IPS DF 6.9 (cell line): ENCODE measurements around the gene UBAP1L.
A peak's percentile ranks its signal among the peaks of the same experiment; 100 is the strongest.

Source experiments
- DNase-seq: peaks from one replicate; pipeline ENCODE4 v3.0.0-alpha.2; 2013; ENCODE audit warnings: low read depth, low spot score
- H3K27ac ChIP-seq: one replicate; pipeline ENCODE4 v1.5.1; 2013; ENCODE audit warnings: low read length, control low read depth
- H3K27me3 ChIP-seq: 2 replicates; pipeline ENCODE4 v1.6.1; 2013; ENCODE audit warnings: mild to moderate bottlenecking, low read length; ENCODE audit not compliant: control insufficient read depth, insufficient read depth
- H3K36me3 ChIP-seq: 2 replicates; pipeline ENCODE4 v1.6.1; 2013; ENCODE audit warnings: low read length; ENCODE audit not compliant: control insufficient read depth, insufficient read depth
- H3K4me1 ChIP-seq: 2 replicates; pipeline ENCODE4 v1.6.1; 2013; ENCODE audit warnings: low read length; ENCODE audit not compliant: control insufficient read depth, insufficient read depth
- H3K4me3 ChIP-seq: 2 replicates; pipeline ENCODE4 v1.5.1; 2013; ENCODE audit warnings: mild to moderate bottlenecking, low read length
- H3K9me3 ChIP-seq: 2 replicates; pipeline ENCODE4 v1.6.1; 2013; ENCODE audit warnings: low read length, inconsistent platforms; ENCODE audit not compliant: control insufficient read depth, insufficient read depth
- WGBS: extraction: QIAGEN DNeasy Blood & Tissue Kit; methylation state at CpG from one replicate; pipeline ENCODE4 v1.1.7; 2013; ENCODE audit warnings: mixed read lengths, missing lambda C conversion rate; ENCODE audit not compliant: insufficient read length, insufficient coverage; 5-methylcytosine and 5-hydroxymethylcytosine counted together

The UBAP1L gene

DNA sequence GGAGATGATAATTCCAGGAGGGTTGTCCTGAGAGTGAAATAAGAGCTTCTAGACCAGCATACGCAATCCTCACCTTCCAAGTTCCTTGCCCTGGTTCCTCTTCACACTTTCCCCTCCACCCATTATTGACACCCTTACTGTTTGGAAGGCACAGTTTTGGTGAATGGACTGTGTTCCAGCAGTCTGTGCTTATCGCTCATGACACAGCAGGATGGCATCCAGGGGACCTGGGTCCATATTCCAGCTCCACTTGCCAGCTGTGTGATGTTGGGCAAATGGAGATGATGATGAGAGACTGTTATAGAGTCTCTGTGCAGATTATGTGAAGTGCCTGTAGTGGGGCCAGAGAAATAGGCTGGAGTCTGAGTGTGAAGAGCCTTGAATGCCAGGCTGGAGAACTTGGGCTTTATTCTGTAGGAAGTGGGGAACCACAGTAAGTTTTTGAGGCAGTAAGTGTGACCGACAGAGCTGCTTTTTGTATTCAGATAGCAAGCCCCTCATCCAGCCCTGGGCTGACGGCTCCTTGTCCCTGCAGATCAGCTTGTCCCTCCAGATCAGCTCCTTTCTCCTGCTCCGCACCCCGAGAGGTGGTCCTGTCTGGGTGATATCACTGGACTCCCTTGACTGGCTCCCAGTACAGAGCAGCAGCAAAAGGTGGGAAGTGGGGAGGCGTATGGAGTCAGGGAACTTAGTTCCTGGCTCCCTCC lies 30.3 kb downstream of the UBAP1L start:
- DNase-seq: no peak
- peaks cover 11% of the 10 kb centered on the region for H3K4me1 ChIP-seq
- H3K27me3 ChIP-seq: no peaks in the 10 kb centered on the region
- no peak overlapping the region for H3K27ac ChIP-seq
- no peaks in the 10 kb centered on the region for H3K36me3 ChIP-seq
- no peak overlapping the region for H3K4me3 ChIP-seq
- H3K9me3 ChIP-seq: no peaks in the 10 kb centered on the region
- WGBS: no CpG with 5 or more reads among the region's 7 CpGs

GRCh38 chr15:65083262-65083701 lies 31.7 kb downstream of the UBAP1L start:
- Histone ChIP-seq H3K36me3 (no peaks in the 10 kb centered on the region), H3K27ac (no peak overlapping the region), H3K9me3 (no peaks in the 10 kb centered on the region), H3K4me3 (no peak overlapping the region), H3K4me1 (peaks cover 11% of the 10 kb centered on the region), H3K27me3 (no peaks in the 10 kb centered on the region)
- no CpG with 5 or more reads among the region's 7 CpGs for WGBS
- no peak for DNase-seq

- Histone ChIP-seq H3K27ac (no peak overlapping the region), H3K9me3 (no peaks in the 10 kb centered on the region), H3K4me3 (no peak overlapping the region), H3K4me1 (peaks cover 14% of the 10 kb centered on the region), H3K27me3 (no peaks in the 10 kb centered on the region), H3K36me3 (no peaks in the 10 kb centered on the region; the same call in 1 of the 2 replicates)
- no peak for DNase-seq
- no CpG with 5 or more reads among the region's 7 CpGs for WGBS
Measured at GRCh38 chr15:65082303-65082953, 32.6 kb downstream of the UBAP1L start.

GRCh38 chr15:65081758-65082157 lies 33.2 kb downstream of the UBAP1L start:
- no peaks in the 10 kb centered on the region for H3K9me3 ChIP-seq
- no CpG with 5 or more reads among the region's 5 CpGs for WGBS
- peaks cover 13% of the 10 kb centered on the region for H3K4me1 ChIP-seq
- H3K36me3 ChIP-seq: peaks cover 2% of the 10 kb centered on the region; the same call in 1 of the 2 replicates
- DNase-seq: no peak
- H3K27ac ChIP-seq: no peak overlapping the region
- H3K27me3 ChIP-seq: no peaks in the 10 kb centered on the region
- H3K4me3 ChIP-seq: no peak overlapping the region

GRCh38 chr15:65081270-65081669 lies 33.7 kb downstream of the UBAP1L start:
- Histone ChIP-seq H3K27me3 (no peaks in the 10 kb centered on the region), H3K36me3 (peaks cover 2% of the 10 kb centered on the region; the same call in 1 of the 2 replicates), H3K4me1 (peaks cover 10% of the 10 kb centered on the region), H3K9me3 (no peaks in the 10 kb centered on the region), H3K27ac (no peak overlapping the region), H3K4me3 (no peak overlapping the region)
- WGBS: no CpG with 5 or more reads among the region's 6 CpGs
- no peak for DNase-seq

GRCh38 chr15:65079580-65079979 lies 35.4 kb downstream of the UBAP1L start:
- H3K27me3 ChIP-seq: no peaks in the 10 kb centered on the region
- peaks cover 10% of the 10 kb centered on the region for H3K4me1 ChIP-seq
- no peak overlapping the region for H3K4me3 ChIP-seq
- H3K9me3 ChIP-seq: no peaks in the 10 kb centered on the region
- DNase-seq: no peak
- H3K27ac ChIP-seq: no peak overlapping the region
- peaks cover 2% of the 10 kb centered on the region; the same call in 1 of the 2 replicates for H3K36me3 ChIP-seq
- WGBS: no CpG with 5 or more reads among the region's 5 CpGs

- Histone ChIP-seq H3K4me1 (peaks cover 4% of the 10 kb centered on the region; the same call in 1 of the 2 replicates), H3K36me3 (peaks cover 2% of the 10 kb centered on the region; the same call in 1 of the 2 replicates), H3K27me3 (no peaks in the 10 kb centered on the region), H3K9me3 (no peaks in the 10 kb centered on the region), H3K27ac (no peak overlapping the region), H3K4me3 (no peak overlapping the region)
- no CpG with 5 or more reads among the region's 24 CpGs for WGBS
- peak; percentile 75 for DNase-seq
Measured at GRCh38 chr15:65077981-65078352, 37.0 kb downstream of the UBAP1L start.

- Histone ChIP-seq H3K4me3 (no peak overlapping the region), H3K4me1 (peaks cover 2% of the 10 kb centered on the region; the same call in 1 of the 2 replicates), H3K36me3 (peaks cover 2% of the 10 kb centered on the region; the same call in 1 of the 2 replicates), H3K9me3 (no peaks in the 10 kb centered on the region), H3K27ac (no peak overlapping the region), H3K27me3 (no peaks in the 10 kb centered on the region)
- no CpG with 5 or more reads among the region's 85 CpGs for WGBS
- no peak for DNase-seq
Measured at GRCh38 chr15:65077291-65077980, 37.6 kb downstream of the UBAP1L start.

GRCh38 chr15:65076486-65077290 lies 38.3 kb downstream of the UBAP1L start, which contains the start of gene KBTBD13:
TSS of gene KBTBD13 (plus strand) at chr15:65076746. CDS start at chr15:65076816, 70 bp downstream.
- no peaks in the 10 kb centered on the region for H3K9me3 ChIP-seq
- WGBS: no CpG with 5 or more reads among the region's 73 CpGs
- DNase-seq: no peak
- H3K27me3 ChIP-seq: no peaks in the 10 kb centered on the region
- H3K36me3 ChIP-seq: peaks cover 2% of the 10 kb centered on the region; the same call in 1 of the 2 replicates
- no peak within 1 kb of the TSS for H3K4me3 ChIP-seq
- H3K27ac ChIP-seq: no peak within 1 kb of the TSS
- H3K4me1 ChIP-seq: peaks cover 3% of the 10 kb centered on the region; the same call in 1 of the 2 replicates
